Measurements from ENCODE around the gene BAG3.
"Not testable (repeated sequence)": the region's sequence is repeated elsewhere in the genome, so short reads cannot be mapped to it uniquely, and the experiment has no call there.

BAG3 gene

DNA sequence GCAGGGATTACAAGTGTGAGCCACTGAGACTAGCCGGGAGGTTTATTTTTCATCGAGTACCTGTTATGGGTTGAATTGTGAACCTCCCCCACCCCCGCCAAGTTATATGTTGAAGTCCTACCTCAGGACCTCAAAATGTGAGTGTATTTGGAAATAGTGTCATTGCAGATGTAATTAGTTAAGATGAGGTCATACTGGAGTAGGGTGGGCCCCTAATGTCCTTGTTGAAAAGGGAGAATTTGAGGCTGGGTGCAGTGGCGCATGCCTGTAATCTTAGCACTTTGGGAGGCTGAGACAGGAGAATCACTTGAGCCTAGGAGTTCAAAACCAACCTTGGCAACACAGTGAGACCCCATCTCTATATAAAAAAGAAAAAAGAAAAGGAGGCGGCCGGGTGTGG is 10.8 kb upstream of the BAG3 start:
- DNase-seq (ENCODE audit: low read depth, low spot score) = no peak

DNA sequence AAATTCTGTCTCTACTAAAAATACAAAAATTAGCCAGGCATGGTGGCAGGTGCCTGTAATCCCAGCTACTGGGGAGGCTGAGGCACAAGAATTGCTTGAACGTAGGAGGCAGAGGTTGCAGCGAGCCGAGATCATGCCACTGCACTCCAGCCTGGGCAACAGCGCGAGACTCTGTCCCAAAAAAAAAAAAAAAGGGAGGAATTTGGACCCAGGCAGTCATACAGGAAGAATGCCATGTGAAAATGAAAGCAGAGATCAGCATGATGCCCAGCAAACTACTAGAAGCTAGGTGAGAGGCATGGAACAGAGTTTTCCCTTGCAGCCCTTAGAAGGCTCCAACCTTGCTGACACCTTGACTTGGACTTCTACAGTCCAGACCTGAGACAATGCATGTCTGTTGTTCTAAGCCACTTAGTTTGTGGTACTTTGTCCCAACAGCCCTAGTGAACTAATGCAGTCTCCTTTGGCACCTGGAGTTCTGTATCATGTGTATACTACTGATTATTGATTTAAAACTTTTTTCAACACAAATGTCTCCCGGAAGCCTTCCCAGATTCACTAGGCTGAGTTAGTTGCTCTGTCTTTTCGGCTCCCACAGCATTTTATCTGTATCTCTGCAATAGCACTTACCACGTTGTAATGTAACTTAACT is 10.2 kb upstream of the BAG3 start:
- DNase-seq (ENCODE audit: low read depth, low spot score) = no peak

DNA sequence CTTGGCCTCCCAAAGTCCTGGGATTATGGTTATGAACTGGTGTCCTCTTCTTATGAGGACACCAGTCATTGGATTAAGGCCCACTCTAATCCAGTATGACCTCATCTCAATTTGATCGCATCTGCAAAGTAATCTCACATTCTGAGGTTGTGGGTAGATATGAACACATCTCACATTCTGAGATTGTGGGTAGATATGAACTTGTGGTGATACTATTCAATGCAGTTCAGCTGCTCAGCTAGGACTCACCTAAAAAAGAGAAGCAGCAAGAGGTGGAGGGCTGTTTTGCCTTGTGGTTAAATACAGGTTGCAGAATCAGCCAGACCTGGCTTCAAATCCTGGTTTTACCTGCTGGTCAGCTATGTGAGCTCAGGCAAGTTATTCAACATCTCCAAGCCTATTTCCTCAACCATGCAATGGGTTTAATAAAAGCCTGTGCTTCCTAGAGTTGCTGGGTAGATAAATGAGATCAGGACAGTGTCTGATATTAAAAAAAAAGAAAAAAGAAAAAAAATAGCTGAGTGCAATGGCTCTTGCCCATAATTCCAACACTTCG is 8.5 kb upstream of the BAG3 start:
- no peak for DNase-seq (ENCODE audit: low read depth, low spot score)

DNA sequence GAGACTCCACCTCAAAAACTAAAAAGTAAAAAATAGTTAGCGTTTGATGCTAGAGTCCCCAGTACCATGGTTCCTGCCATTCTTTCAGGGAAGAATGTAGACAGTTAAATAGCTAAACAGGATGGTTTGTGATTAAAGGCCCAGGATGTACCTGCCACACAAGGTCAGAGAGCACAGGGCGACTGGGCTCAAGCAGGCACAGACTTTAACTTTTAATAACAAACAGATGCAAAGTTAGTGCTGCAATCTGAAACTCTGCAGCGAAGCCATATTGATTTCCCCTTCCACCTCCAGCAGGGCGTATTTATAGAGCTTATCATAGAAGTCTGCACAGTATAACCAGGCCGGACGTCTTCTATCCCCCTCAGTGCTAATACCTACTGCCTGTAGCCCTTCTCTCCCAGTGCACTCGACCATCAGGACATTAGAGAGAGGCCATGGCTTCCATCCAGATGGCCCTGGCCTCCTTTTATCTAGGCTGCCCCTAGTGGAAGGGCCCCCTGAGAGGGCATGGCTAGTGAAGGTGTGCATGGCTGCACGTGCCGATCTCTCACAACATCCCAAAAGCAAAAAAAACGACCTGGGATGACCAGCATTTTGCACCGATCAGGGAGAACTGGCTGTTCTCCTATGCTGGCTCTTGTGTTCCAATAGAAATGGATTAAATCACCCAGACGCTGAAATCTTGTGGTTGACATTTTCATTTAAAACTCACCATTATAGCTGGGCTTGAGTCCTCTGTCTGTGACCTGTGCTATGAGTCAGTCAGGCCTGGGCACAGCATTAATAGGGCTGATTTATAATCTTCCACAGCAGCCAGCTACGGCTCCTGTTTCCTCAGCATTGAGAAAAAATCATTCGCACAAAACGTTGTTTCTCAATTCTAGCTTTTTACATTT is 7.6 kb upstream of the BAG3 start:
- no peak for DNase-seq (ENCODE audit: low read depth, low spot score)

DNA sequence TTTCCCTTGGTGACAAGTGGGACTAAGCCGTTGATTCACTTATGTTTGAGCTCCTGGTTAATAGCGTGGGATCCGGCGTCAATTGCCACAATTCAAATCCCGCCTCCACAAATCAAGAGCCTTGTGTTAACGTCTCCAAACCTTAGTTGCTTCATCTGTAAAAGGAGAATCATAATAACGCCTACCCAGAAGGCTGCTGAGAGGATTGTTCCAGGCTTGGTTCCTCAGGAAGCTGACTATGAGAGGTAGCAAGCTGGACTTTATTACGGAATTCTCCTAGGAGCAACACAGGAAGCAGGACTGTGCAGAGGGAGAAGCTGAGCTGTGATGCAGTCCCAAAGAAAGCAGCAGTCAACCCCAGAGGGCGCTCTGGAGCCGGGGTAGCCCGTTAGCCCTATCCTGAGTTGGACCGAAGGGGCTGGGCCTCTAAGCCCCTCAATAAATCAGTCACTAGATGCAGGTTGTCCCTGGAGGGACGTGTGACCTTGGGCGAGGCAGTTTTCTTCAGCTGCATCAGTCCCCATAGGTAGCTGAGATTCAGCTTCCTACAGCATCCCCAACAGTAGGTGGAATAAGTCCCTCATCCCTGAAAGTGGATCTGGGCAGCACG is 6.9 kb upstream of the BAG3 start:
- DNase-seq (ENCODE audit: low read depth, low spot score) = no peak

DNA sequence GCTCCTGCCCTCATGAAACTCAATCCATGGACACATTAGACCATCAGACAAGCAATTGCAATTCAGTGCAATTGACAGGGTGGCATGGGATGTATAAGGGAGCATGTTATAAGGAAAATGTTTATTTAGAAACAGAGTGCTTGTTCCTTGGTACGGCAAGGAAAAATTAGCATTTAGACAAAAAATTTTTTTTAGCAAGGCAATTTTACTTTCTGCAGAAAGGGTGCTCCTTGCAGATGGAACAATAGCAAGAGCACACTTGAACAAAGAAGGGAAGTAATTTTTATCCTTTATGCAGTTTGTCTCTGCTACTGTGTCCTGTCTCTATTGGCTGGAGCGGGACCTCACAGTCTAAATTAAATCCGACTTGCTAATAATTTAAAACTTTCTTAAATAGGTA is 6.2 kb upstream of the BAG3 start:
- DNase-seq (ENCODE audit: low read depth, low spot score) = no peak

DNA sequence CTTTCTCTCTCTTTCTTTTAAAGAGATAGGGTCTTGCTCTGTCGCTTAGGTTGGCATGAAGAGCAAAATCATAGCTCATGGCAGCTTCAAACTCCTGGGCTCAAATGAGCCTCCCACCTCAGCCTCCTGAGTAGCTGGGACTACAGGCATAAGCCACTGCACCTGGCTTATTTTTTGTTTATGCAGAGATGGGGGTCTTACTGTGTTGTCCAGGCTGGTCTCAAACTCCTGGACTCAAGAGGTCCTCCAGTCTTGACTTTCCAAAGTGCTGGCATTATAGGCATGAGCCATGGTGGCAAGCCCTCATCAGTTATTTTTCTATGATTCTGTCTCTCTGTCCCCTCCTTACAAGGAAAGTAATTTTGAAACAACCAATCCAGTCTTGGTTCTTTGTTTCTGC is 1.1 kb upstream of the BAG3 start:
- no peak for DNase-seq (ENCODE audit: low read depth, low spot score)

DNA sequence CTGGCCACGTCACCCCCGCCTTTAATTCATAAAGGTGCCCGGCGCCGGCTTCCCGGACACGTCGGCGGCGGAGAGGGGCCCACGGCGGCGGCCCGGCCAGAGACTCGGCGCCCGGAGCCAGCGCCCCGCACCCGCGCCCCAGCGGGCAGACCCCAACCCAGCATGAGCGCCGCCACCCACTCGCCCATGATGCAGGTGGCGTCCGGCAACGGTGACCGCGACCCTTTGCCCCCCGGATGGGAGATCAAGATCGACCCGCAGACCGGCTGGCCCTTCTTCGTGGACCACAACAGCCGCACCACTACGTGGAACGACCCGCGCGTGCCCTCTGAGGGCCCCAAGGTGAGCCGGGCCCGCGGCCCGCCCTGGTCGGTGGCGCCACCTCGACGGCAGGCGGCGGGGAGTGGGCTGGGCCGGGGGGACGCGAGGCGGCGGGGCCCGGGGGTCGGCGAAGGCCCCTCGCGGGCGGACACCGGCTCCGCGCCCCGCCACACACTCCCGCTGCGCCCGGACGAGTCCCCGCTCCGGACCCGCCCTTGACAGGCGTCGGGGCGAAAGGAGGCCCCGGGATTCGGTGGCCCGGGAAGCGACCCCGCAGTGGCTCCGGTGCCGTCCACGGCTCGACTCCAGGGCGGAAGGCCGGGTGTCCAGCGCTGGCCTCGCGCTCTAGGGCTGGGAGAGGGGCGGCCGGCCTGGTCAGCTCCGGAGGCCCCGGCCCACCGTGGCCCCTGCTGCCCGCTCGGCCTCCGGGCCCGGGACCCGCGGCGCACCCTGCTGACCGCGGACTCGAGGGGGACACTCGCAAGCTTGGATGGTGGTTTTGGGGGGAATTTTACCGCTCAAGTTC is 557 bp downstream of the BAG3 start:
- DNase-seq (ENCODE audit: low read depth, low spot score) = no peak

DNA sequence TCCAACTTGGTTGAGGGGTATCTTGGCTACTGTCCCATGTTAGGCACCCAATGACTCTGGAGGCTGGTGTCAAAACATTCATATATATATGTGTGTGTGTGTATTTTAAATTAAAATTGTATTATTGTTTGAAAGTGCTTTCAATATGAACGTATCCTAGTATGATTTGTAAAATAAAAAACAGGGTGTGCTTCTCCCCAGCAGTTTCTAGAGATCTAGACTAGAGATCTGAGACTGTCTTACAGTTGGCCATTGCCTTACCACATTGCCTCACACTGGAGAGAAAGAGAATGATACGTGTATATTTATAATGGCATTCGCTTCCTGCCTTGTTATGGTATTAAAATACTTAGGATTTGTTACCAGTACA is 1.2 kb downstream of the BAG3 start:
- DNase-seq (ENCODE audit: low read depth, low spot score) = no peak

DNA sequence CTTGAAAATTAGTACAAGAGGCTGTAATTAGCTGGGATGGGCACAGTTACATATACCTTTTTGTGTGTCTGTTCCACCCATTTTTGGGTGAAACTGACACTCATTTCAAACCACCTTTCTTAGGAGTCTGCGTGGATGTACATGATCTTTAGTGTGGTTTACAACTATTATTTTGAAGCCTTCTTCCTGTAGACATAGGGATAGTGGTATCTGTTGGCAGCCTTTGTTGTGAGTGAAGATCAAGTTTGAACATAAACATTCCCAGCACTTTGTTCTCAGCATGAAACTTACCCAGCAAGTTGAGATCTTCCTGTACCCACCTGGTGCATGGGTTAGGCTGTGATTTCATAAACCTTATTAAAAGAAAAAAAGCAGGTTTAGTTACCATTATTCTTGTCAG is 2.0 kb downstream of the BAG3 start:
- DNase-seq (ENCODE audit: low read depth, low spot score) = no peak

DNA sequence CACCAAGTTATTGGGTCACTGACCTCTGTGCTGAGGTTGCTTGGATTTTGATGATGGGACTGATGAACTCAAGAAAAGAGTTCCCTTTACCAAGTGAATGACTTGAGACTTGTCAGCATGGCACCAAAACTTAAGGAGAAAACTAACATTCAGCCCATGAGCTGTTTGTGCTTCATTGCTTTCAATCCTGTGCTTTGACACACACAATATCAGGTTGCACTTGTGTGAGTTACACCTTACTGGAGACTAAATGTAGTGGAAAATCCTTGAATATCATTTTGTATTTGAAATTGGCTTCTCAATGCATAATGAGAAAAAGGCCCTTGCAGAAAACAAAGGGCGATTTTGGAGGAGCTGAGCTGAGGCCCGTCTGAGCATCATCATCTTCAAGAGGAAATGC is 2.7 kb downstream of the BAG3 start:
- DNase-seq (ENCODE audit: low read depth, low spot score) = no peak

DNA sequence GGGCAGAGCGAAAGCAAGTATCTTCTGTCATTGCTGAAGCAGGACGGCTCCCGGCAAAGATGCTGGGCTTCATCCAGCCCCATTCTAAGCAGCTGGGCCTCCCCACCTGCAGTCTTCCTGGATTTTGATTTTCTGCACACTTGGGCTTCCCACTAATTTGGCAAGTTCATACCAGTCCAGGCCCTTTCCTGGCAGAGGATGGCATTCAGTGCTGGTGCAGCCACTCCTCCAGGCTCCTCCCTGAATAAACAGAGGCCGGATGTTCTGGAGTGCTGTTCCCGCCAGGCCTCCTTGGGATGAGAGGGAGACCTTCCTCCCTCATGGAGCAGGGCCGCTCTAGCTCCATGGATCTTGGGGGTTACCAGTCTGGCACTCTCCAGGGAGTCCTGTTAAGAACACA is 3.4 kb downstream of the BAG3 start:
- no peak for DNase-seq (ENCODE audit: low read depth, low spot score)

DNA sequence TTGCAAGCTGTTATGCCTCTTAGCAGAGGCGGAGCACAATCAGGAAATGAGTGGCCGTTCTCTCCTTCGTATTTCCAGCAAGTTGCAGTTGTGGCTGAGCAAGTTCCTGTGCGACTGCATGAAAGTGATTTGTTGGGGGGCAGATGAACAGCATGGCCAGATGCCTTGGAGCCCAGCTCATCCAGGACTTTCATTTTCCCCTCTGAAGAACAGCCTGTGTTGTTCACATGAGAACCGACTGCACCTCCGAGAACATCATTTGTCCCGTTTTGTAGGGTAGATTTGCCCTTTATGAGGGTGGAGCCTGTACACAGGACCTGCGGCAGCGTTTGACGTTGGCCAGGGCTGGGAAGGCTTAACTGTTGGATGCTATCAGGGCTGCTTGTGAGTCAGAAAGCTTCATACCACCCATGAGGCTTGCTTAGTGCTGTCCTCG is 4.4 kb downstream of the BAG3 start:
- no peak for DNase-seq (ENCODE audit: low read depth, low spot score)

DNA sequence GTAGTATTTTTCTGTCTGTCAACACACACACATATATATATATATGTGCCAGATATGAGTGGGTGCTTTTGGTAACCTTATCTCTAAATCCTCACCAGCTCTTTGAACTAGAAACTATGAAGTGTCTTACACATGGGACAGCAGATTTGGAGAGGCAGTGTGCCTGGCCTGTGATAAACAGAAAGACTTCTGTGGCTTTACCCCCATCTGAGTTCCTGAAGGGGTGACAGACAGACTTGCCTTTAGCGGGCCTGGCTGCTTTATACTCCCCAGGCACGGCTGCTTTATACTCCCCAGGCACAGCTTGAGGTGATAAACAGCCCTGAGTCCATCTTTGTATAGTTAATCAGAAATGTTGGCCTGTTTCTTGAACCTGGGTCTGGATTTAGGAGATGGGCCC is 5.6 kb downstream of the BAG3 start:
- DNase-seq (ENCODE audit: low read depth, low spot score) = no peak

DNA sequence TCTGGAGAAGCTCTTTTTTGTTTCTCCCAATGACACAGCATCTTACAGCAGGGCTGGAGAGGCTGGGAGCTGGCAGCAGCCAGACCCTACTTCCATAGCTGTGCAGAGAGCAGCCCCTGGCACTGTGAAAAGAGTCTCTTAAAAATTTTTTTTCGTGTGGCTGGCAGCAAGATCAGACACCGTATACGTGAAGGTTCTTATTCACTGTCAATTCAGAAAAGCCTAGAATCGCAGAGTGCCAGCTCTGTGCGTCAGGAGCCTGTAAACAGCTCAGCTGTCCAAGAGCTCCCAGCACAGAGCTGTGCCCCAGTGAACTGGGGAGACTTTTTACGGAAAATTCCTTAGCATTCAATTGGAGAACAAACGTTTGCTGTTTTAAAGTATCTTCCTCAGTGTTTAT is 6.5 kb downstream of the BAG3 start:
- no peak for DNase-seq (ENCODE audit: low read depth, low spot score)

DNA sequence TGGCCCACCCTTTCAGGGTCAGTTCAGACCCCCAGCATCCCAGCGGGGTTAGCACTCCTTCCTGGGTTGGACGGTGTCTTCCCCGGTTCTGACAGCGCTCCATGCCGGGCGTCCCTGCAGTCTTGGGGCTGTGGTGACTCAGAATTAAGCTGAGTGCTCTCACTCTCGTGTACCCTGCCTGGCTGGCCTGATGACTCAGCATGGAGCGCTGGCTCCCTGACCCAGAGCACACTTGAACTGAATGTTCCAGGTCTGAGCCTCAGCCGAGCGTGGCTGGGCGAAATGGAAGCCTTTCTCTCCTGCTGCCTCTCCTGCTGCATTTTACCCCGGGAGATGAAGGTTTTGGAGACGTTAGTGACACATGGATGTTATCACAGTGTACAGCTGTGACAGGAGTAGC is 7.1 kb downstream of the BAG3 start:
- no peak for DNase-seq (ENCODE audit: low read depth, low spot score)

DNA sequence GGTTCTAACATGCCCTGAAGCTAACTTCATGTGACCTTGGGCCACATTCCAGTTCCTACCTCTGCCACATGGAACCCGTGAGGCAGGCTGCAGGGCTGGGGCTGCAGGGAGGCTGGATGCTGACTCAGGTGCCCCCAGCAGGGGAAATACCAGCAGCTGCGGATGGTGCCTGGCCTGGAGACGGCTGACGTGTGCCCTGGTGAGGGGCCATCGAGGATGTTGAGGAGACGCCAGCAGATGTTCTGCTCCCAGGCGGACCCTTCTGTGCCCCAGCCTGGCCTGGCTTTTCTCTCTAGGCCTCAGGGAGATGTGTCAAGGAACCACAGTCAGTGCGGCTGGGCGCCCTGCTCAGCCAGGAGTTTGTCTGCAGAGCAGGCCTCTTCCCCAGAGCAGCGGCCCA is 8.8 kb downstream of the BAG3 start:
- no peak for DNase-seq (ENCODE audit: low read depth, low spot score)

DNA sequence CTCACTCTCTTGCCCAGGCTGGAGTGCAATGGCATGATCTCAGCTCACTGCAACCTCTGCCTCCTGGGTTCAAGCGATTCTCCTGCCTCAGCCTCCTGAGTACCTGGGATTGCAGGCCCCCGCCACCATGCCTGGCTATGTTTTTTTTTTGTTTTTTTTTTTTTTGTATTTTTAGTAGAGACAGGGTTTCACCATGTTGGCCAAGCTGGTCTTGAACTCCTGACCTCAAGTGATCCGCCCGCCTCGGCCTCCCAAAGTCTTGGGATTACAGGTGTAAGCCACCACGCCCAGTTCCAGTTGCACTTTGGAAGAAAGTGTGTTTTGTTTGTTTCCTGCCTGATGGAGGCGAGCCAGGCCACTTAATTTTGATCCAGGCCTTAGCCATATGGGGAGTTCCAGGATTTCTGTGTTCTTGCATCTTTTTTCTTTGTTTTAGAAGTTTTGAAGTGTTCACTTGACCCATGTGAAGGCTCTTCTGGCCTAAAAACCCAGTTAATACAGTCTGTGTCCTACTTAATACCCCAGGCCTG is 11.0 kb downstream of the BAG3 start:
- not testable (repeated sequence) for DNase-seq (ENCODE audit: low read depth, low spot score)

DNA sequence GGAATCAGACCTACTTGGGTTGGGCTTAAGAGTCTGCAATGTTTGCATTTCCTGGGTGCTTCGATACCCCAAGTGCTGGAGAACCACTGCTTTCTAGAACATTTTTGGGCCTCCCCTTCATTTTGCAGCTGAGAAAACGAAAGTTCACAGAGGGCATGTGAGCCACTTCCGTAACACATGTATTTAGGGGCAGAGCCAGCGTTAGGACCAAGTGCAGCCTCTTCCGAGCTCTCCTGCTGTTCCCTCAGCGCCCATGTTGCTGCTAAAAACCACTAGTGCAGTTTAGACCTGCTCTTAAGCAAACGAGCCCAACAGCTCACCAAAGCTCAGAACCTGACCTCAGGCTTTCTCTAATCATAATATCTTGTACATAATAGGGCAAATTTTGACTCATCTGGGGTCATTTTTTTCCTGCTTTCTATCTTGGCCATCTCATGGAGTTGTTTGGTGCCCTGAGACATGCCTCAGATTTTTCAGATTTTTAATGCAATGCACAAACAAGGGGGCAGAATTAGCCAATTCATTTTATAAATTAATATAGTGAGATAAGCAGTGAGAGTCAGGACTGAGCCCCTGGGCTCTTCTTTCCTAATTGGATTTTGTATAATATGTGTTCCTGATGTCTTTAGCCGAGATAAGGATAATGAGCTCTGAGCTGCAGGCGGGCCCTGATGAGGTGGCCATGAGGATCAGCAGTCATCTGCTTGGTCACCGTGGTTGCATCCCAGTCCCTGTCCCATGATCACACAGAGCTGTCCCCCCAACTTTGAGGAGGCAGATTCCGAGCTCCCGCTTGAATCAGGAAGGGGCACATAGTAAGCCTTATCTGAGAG is 12.9 kb downstream of the BAG3 start:
- no peak for DNase-seq (ENCODE audit: low read depth, low spot score)

DNA sequence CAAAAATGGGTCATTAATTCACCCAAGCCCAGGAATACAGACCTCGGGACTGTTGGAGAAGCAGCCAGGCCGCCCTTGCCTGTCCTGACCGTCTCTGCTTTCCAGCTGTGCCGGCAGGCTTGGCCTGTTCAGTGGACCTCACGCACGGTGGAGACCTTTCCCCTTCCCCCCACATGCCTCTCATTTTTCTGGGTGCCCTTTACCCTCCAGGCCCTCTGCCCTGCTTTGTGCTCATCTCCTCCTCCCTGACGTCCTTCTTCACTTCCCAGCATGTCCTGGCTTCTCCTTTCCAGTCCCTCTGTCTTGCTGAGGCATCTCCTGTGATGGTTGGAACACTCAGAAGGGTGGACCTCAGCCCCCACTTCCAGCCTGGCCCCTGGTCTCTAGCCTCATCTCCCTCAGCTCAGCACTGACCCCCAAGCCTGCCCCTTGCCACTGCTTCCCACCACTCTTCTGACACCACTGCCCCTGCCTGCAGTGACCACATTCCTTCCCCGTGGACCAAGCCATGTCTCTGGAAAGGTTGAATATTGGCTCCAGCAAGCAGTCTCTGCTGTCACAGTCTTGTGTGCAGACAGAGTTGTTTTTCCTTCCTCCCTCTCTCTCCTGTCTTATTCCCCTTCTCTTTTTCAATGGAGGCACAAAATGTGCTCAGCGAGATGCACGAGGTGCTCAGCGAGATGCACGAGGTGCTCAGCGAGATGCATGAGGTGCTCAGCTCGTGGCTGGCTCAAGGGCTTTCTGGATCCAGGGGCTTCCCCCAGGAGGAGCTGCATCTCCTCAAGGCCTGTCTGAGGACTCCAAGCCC is 14.9 kb downstream of the BAG3 start:
- DNase-seq (ENCODE audit: low read depth, low spot score) = no peak
